GM18867 (cell line): ENCODE data around the gene COX6B1.
A peak's percentile ranks its signal among the peaks of the same experiment; 100 is the strongest.
"Not testable (repeated sequence)": the region's sequence is repeated elsewhere in the genome, so short reads cannot be mapped to it uniquely, and the experiment has no call there.

Experiments used
- ATAC-seq: cut with Tn5 transposase; IDR thresholded peaks from one replicate; pipeline ENCODE4 v1.9.1; 2021; ENCODE audit warnings: mild to moderate bottlenecking, moderate library complexity; ENCODE audit not compliant: unreplicated experiment

COX6B1 gene

GRCh38 chr19:35633727-35634440, 14.2 kb upstream of the COX6B1 start:
- ATAC-seq, result no peak

GRCh38 chr19:35636651-35637050, 11.5 kb upstream of the COX6B1 start:
- no peak for ATAC-seq

- no peak for ATAC-seq
These were observed 11.0 kb upstream of the COX6B1 start for GRCh38 chr19:35637165-35637564.

GRCh38 chr19:35639321-35639639, 8.8 kb upstream of the COX6B1 start:
- ATAC-seq, result no peak

- no peak for ATAC-seq
These were observed 8.3 kb upstream of the COX6B1 start for GRCh38 chr19:35639863-35640262.

GRCh38 chr19:35641515-35642151, 6.5 kb upstream of the COX6B1 start, which contains the start of gene ETV2:
TSS of gene ETV2 (plus strand) at chr19:35641745. CDS start at chr19:35642461, 716 bp downstream.
- ATAC-seq, result no peak

GRCh38 chr19:35642312-35642711, 5.8 kb upstream of the COX6B1 start:
- ATAC-seq, result no peak

- no peak for ATAC-seq
These were observed 5.3 kb upstream of the COX6B1 start for GRCh38 chr19:35642798-35643254.

GRCh38 chr19:35643255-35644205, 4.6 kb upstream of the COX6B1 start:
- ATAC-seq, result peak; percentile 43

GRCh38 chr19:35644206-35644986, 3.7 kb upstream of the COX6B1 start:
- peak; percentile 74 for ATAC-seq

GRCh38 chr19:35644987-35645679, 3.0 kb upstream of the COX6B1 start:
- ATAC-seq, result no peak

GRCh38 chr19:35645680-35646511, 2.2 kb upstream of the COX6B1 start:
- ATAC-seq, result no peak

- ATAC-seq, result no peak
These were observed 2.5 kb downstream of the COX6B1 start for GRCh38 chr19:35650581-35650980.

GRCh38 chr19:35654828-35655227, 6.7 kb downstream of the COX6B1 start:
- not testable (repeated sequence) for ATAC-seq

- no peak for ATAC-seq
These were observed 7.5 kb downstream of the COX6B1 start for GRCh38 chr19:35655600-35655999.

GRCh38 chr19:35656700-35657099, 8.6 kb downstream of the COX6B1 start:
- no peak for ATAC-seq

- ATAC-seq, result no peak
These were observed 10.0 kb downstream of the COX6B1 start for GRCh38 chr19:35657904-35658700.

GRCh38 chr19:35661995-35662340, 13.8 kb downstream of the COX6B1 start:
- ATAC-seq, result no peak
